MG63 (cell line): ENCODE results near the gene SDK1. TPM values are rescaled to one million over a fixed set of nuclear protein-coding genes. Genes with fewer than 3 reads are reported as not detected.
"Not testable (repeated sequence)": the region's sequence is repeated elsewhere in the genome, so short reads cannot be mapped to it uniquely, and the experiment has no call there.

Experiments
- DNase-seq: peaks from one replicate; pipeline ENCODE4 v3.0.0-alpha.2; 2020
- H3K27me3 ChIP-seq: fragments of 250-450 bp; sonication (Bioruptor Pico); 2 replicates; pipeline ENCODE4 v1.5.1; 2020; ENCODE audit warnings: mild to moderate bottlenecking, moderate library complexity
- H3K36me3 ChIP-seq: fragments of 250-450 bp; sonication (Bioruptor Pico); 2 replicates; pipeline ENCODE4 v1.5.1; 2020; ENCODE audit warnings: mild to moderate bottlenecking, moderate library complexity
- H3K4me3 ChIP-seq: fragments of 250-450 bp; sonication (Bioruptor Pico); 2 replicates; pipeline ENCODE4 v1.5.1; 2020; ENCODE audit warnings: mild to moderate bottlenecking, moderate library complexity
- H3K9me3 ChIP-seq: fragments of 250-450 bp; sonication (Bioruptor Pico); 2 replicates; pipeline ENCODE4 v1.5.1; 2020; ENCODE audit warnings: mild to moderate bottlenecking, moderate library complexity
- total RNA-seq: library from RNA; depleted of rRNA; stranded (reverse); fragments of >200 nt; shearing (Covaris generic); gene quantifications from 2 replicates; pipeline ENCODE4 v1.2.3, GENCODE V29; 2014; ENCODE audit warnings: low replicate concordance

The SDK1 gene
- total RNA-seq, 1 experiment from 2014 or later, result 1.1 TPM

GRCh38 chr7:4083513-4083912 lies 782.5 kb downstream of the SDK1 start:
- no peak for DNase-seq
- Histone ChIP-seq H3K27me3 (no peaks in the 10 kb centered on the region), H3K4me3 (no peak overlapping the region), H3K36me3 (no peaks in the 10 kb centered on the region), H3K9me3 (no peaks in the 10 kb centered on the region)

- DNase-seq, result no peak
- no peak overlapping the region for H3K4me3 ChIP-seq
- H3K27me3 ChIP-seq, result no peaks in the 10 kb centered on the region
- no peaks in the 10 kb centered on the region for H3K36me3 ChIP-seq
- H3K9me3 ChIP-seq, result no peaks in the 10 kb centered on the region
These were observed 783.2 kb downstream of the SDK1 start for GRCh38 chr7:4084271-4084670.

- 0 out of 2 replicates have a peak, but pooled peaks cover 1% of the 10 kb centered on the region for H3K9me3 ChIP-seq
- H3K36me3 ChIP-seq, result no peaks in the 10 kb centered on the region
- H3K27me3 ChIP-seq, result no peaks in the 10 kb centered on the region
- DNase-seq, result no peak
- H3K4me3 ChIP-seq, result no peak overlapping the region
These were observed 785.1 kb downstream of the SDK1 start for GRCh38 chr7:4085937-4086691.

GRCh38 chr7:4086723-4087122 lies 785.7 kb downstream of the SDK1 start:
- no peak for DNase-seq
- Histone ChIP-seq H3K27me3 (no peaks in the 10 kb centered on the region), H3K4me3 (no peak overlapping the region), H3K9me3 (0 out of 2 replicates have a peak, but pooled peaks cover 1% of the 10 kb centered on the region), H3K36me3 (no peaks in the 10 kb centered on the region)

GRCh38 chr7:4091767-4092166 lies 790.7 kb downstream of the SDK1 start:
- DNase-seq, result no peak
- 0 out of 2 replicates have a peak, but pooled peaks cover 1% of the 10 kb centered on the region for H3K9me3 ChIP-seq
- H3K27me3 ChIP-seq, result no peaks in the 10 kb centered on the region
- H3K36me3 ChIP-seq, result no peaks in the 10 kb centered on the region
- H3K4me3 ChIP-seq, result no peak overlapping the region

GRCh38 chr7:4093035-4093434 lies 792.0 kb downstream of the SDK1 start:
- no peaks in the 10 kb centered on the region for H3K27me3 ChIP-seq
- DNase-seq, result no peak
- no peaks in the 10 kb centered on the region for H3K36me3 ChIP-seq
- 0 out of 2 replicates have a peak, but pooled peaks cover 1% of the 10 kb centered on the region for H3K9me3 ChIP-seq
- H3K4me3 ChIP-seq, result no peak overlapping the region

- no peak for DNase-seq
These were observed 792.4 kb downstream of the SDK1 start for GRCh38 chr7:4093483-4093882.

GRCh38 chr7:4094158-4094557 lies 793.1 kb downstream of the SDK1 start:
- not testable (repeated sequence) for H3K36me3 ChIP-seq, H3K9me3 ChIP-seq, DNase-seq, H3K4me3 ChIP-seq, H3K27me3 ChIP-seq

More at GRCh38 chr7:4093483-4093882, 792.4 kb downstream of the SDK1 start:
- Histone ChIP-seq H3K27me3 (no peaks in the 10 kb centered on the region), H3K9me3 (0 out of 2 replicates have a peak, but pooled peaks cover 1% of the 10 kb centered on the region), H3K36me3 (no peaks in the 10 kb centered on the region), H3K4me3 (no peak overlapping the region)

- no peak overlapping the region for H3K4me3 ChIP-seq
- no peak for DNase-seq
- no peaks in the 10 kb centered on the region for H3K36me3 ChIP-seq
- no peaks in the 10 kb centered on the region for H3K9me3 ChIP-seq
- no peaks in the 10 kb centered on the region for H3K27me3 ChIP-seq
These were observed 796.1 kb downstream of the SDK1 start for GRCh38 chr7:4097001-4097609.

- DNase-seq, result no peak
- no peaks in the 10 kb centered on the region for H3K27me3 ChIP-seq
- H3K36me3 ChIP-seq, result no peaks in the 10 kb centered on the region
- H3K9me3 ChIP-seq, result no peaks in the 10 kb centered on the region
- H3K4me3 ChIP-seq, result no peak overlapping the region
These were observed 797.1 kb downstream of the SDK1 start for GRCh38 chr7:4098169-4098568.

GRCh38 chr7:4099651-4100050 lies 798.6 kb downstream of the SDK1 start:
- H3K36me3 ChIP-seq, result no peaks in the 10 kb centered on the region
- no peak for DNase-seq
- no peak overlapping the region for H3K4me3 ChIP-seq
- H3K9me3 ChIP-seq, result no peaks in the 10 kb centered on the region
- no peaks in the 10 kb centered on the region for H3K27me3 ChIP-seq

GRCh38 chr7:4100148-4100547 lies 799.1 kb downstream of the SDK1 start:
- Histone ChIP-seq H3K4me3 (no peak overlapping the region), H3K27me3 (no peaks in the 10 kb centered on the region), H3K36me3 (no peaks in the 10 kb centered on the region), H3K9me3 (no peaks in the 10 kb centered on the region)
- DNase-seq, result no peak

GRCh38 chr7:4100691-4101090 lies 799.6 kb downstream of the SDK1 start:
- no peak overlapping the region for H3K4me3 ChIP-seq
- DNase-seq, result no peak
- no peaks in the 10 kb centered on the region for H3K9me3 ChIP-seq
- no peaks in the 10 kb centered on the region for H3K27me3 ChIP-seq
- no peaks in the 10 kb centered on the region for H3K36me3 ChIP-seq

GRCh38 chr7:4102231-4102841 lies 801.3 kb downstream of the SDK1 start:
- no peak for DNase-seq
- H3K36me3 ChIP-seq, result no peaks in the 10 kb centered on the region
- no peak overlapping the region for H3K4me3 ChIP-seq
- no peaks in the 10 kb centered on the region for H3K9me3 ChIP-seq
- H3K27me3 ChIP-seq, result no peaks in the 10 kb centered on the region

- Histone ChIP-seq H3K36me3 (no peaks in the 10 kb centered on the region), H3K9me3 (no peaks in the 10 kb centered on the region), H3K4me3 (0 out of 2 replicates have a peak overlapping the region, but pooled peaks have one; percentile 2), H3K27me3 (no peaks in the 10 kb centered on the region)
- DNase-seq, result peak; percentile 78
These were observed 802.5 kb downstream of the SDK1 start for GRCh38 chr7:4103352-4104091.

GRCh38 chr7:4107839-4108238 lies 806.8 kb downstream of the SDK1 start:
- no peaks in the 10 kb centered on the region for H3K9me3 ChIP-seq
- H3K36me3 ChIP-seq, result no peaks in the 10 kb centered on the region
- no peak overlapping the region for H3K4me3 ChIP-seq
- H3K27me3 ChIP-seq, result no peaks in the 10 kb centered on the region
- no peak for DNase-seq

- H3K27me3 ChIP-seq, result no peaks in the 10 kb centered on the region
- DNase-seq, result no peak
- H3K9me3 ChIP-seq, result no peaks in the 10 kb centered on the region
- H3K4me3 ChIP-seq, result no peak overlapping the region
- no peaks in the 10 kb centered on the region for H3K36me3 ChIP-seq
These were observed 807.9 kb downstream of the SDK1 start for GRCh38 chr7:4108951-4109350.
